HepG2 (cell line): ENCODE data around the gene CAPN10. TPM values are rescaled to one million over a fixed set of nuclear protein-coding genes. Genes with fewer than 3 reads are reported as not detected.

Experiments used
- ARID2 ChIP-seq: sonication (generic); formaldehyde crosslinking; IDR thresholded peaks from 2 replicates; pipeline ENCODE4 v1.8.1; 2022; ENCODE audit warnings: mild to moderate bottlenecking, missing genetic modification reagents, borderline replicate concordance
- CTCF ChIP-seq: sonication (generic); formaldehyde crosslinking; IDR thresholded peaks from 2 replicates; pipeline ENCODE4 v1.5.0; 2020; ENCODE audit warnings: mild to moderate bottlenecking, missing genetic modification reagents, moderate library complexity
- FOXC1 ChIP-seq: sonication (generic); formaldehyde crosslinking; IDR thresholded peaks from 2 replicates; pipeline ENCODE4 v1.8.0; 2022; ENCODE audit warnings: mild to moderate bottlenecking, missing genetic modification reagents, borderline replicate concordance
- HOMEZ ChIP-seq: IDR thresholded peaks from 2 replicates; pipeline ENCODE4 v1.6.1; 2016; ENCODE audit warnings: low read depth
- KAT7 ChIP-seq: IDR thresholded peaks from 2 replicates; pipeline ENCODE4 v1.6.1; 2018; ENCODE audit warnings: borderline replicate concordance, missing compliant biosample characterization
- KDM1A ChIP-seq: IDR thresholded peaks from 2 replicates; pipeline ENCODE4 v1.6.1; 2016; ENCODE audit warnings: missing compliant biosample characterization
- KLF11 ChIP-seq: IDR thresholded peaks from 2 replicates; pipeline ENCODE4 v1.6.1; 2016; ENCODE audit warnings: missing compliant biosample characterization
- MAF1 ChIP-seq: sonication (generic); formaldehyde crosslinking; IDR thresholded peaks from 2 replicates; pipeline ENCODE4 v1.5.0; 2020; ENCODE audit warnings: missing genetic modification reagents, borderline replicate concordance
- MIER3 ChIP-seq: IDR thresholded peaks from 2 replicates; pipeline ENCODE4 v1.6.1; 2016; ENCODE audit warnings: missing compliant biosample characterization, borderline replicate concordance
- MTERF4 ChIP-seq: sonication (generic); formaldehyde crosslinking; IDR thresholded peaks from 2 replicates; pipeline ENCODE4 v1.8.0; 2023; ENCODE audit warnings: mild to moderate bottlenecking, missing genetic modification reagents
- MYNN ChIP-seq: sonication (generic); formaldehyde crosslinking; IDR thresholded peaks from 2 replicates; pipeline ENCODE4 v1.4.0; 2020; ENCODE audit warnings: mild to moderate bottlenecking, low read depth, missing genetic modification reagents
- NR2F1 ChIP-seq, 2 experiments: fragments of 450-650 bp in 1 of 2; formaldehyde crosslinking in 1 of 2; IDR thresholded peaks; 2 replicates each; pipeline versions ENCODE4 v1.5.0 to v1.6.1; 2016 to 2020; ENCODE audit warnings: mild to moderate bottlenecking in 1 of 2, missing compliant biosample characterization in 1 of 2, missing genetic modification reagents in 1 of 2, moderate library complexity in 1 of 2
- NR2F6 ChIP-seq, 2 experiments: IDR thresholded peaks; 2 replicates each; pipeline ENCODE4 v1.6.1; 2016; ENCODE audit warnings: antibody characterized with exemption in 1 of 2, mild to moderate bottlenecking in 1 of 2
- TBL1XR1 ChIP-seq: fragments of 150-350 bp; IDR thresholded peaks from 2 replicates; pipeline ENCODE4 v1.6.1; 2014; ENCODE audit warnings: borderline replicate concordance, low read length; ENCODE audit not compliant: partially characterized antibody
- TCF7L2 ChIP-seq: IDR thresholded peaks from 2 replicates; pipeline ENCODE4 v1.6.1; 2011; ENCODE audit warnings: mild to moderate bottlenecking, low read depth, low read length, moderate library complexity
- ZFP41 ChIP-seq: sonication (generic); formaldehyde crosslinking; IDR thresholded peaks from 2 replicates; pipeline ENCODE4 v1.4.0; 2020; ENCODE audit warnings: mild to moderate bottlenecking, missing genetic modification reagents, borderline replicate concordance
- ZGPAT ChIP-seq: IDR thresholded peaks from 2 replicates; pipeline ENCODE4 v1.6.1; 2016; ENCODE audit warnings: mild to moderate bottlenecking
- ZNF253 ChIP-seq: sonication (generic); formaldehyde crosslinking; IDR thresholded peaks from 2 replicates; pipeline ENCODE4 v1.8.0; 2022; ENCODE audit warnings: mild to moderate bottlenecking, missing genetic modification reagents, borderline replicate concordance
- ZNF274 ChIP-seq: sonication (generic); formaldehyde crosslinking; IDR thresholded peaks from 2 replicates; pipeline ENCODE4 v1.5.1; 2020; ENCODE audit warnings: mild to moderate bottlenecking, missing genetic modification reagents
- ZNF484 ChIP-seq: sonication (generic); formaldehyde crosslinking; IDR thresholded peaks from 2 replicates; pipeline ENCODE4 v1.5.1; 2020; ENCODE audit warnings: mild to moderate bottlenecking, low read depth, missing genetic modification reagents, borderline replicate concordance
- ZNF552 ChIP-seq: sonication (generic); formaldehyde crosslinking; IDR thresholded peaks from 2 replicates; pipeline ENCODE4 v1.9.0; 2022; ENCODE audit warnings: missing genetic modification reagents, mild to moderate bottlenecking, borderline replicate concordance
- ZNF577 ChIP-seq: sonication (generic); formaldehyde crosslinking; IDR thresholded peaks from 2 replicates; pipeline ENCODE4 v1.4.0; 2020; ENCODE audit warnings: mild to moderate bottlenecking, low read depth, missing genetic modification reagents, borderline replicate concordance
- ZNF780A ChIP-seq: sonication (generic); formaldehyde crosslinking; IDR thresholded peaks from 2 replicates; pipeline ENCODE4 v1.8.0; 2022; ENCODE audit warnings: mild to moderate bottlenecking, missing genetic modification reagents, moderate library complexity
- ZSCAN20 ChIP-seq: sonication (generic); formaldehyde crosslinking; IDR thresholded peaks from 2 replicates; pipeline ENCODE4 v1.4.0; 2020; ENCODE audit warnings: missing genetic modification reagents, mild to moderate bottlenecking, borderline replicate concordance
- ZSCAN9 ChIP-seq: IDR thresholded peaks from 2 replicates; pipeline ENCODE4 v1.6.1; 2016; ENCODE audit warnings: borderline replicate concordance
- polyA plus RNA-seq, 8 experiments: library from polyadenylated mRNA; depleted of rRNA in 3 of 8; stranded (reverse) in 7 of 8; unstranded in 1 of 8; fragments of >200 nt; fragmentation: Illumina TruSeq in 4 of 8; extraction: Trizol in 4 of 8; gene quantifications; 2 replicates each; pipeline versions ENCODE4 v1.2.1 to v1.2.3, GENCODE V29; 2011 to 2016; ENCODE audit warnings: low read depth in 4 of 8, missing spikeins in 1 of 8, mixed read lengths in 1 of 8; ENCODE audit not compliant: insufficient read depth in 1 of 8
- total RNA-seq, 5 experiments: library from RNA; depleted of rRNA; stranded (reverse); fragments of >200 nt; fragmentation: Illumina TruSeq; extraction: Trizol; gene quantifications; 2 replicates each; pipeline ENCODE4 v1.2.3, GENCODE V29; 2016; ENCODE audit warnings: low read depth in 1 of 5

The CAPN10 gene
- total and polyA plus RNA-seq, 2 of the 13 experiments (the other 11 are each of a cell fraction or from before 2014, with no cell fraction given), result 27.6 to 32.4 TPM

- TF ChIP-seq HOMEZ (CRISPR knock-in tag), result peak; percentile 89
- TF ChIP-seq ZSCAN20 (CRISPR knock-in tag), result no peak
- peak; percentile 97 for TF ChIP-seq CTCF (CRISPR knock-in tag)
- 0 out of 4 replicates have a peak, but pooled peaks of 1 of the 2 experiments have one; percentile 34 for TF ChIP-seq NR2F1 (CRISPR knock-in tag; IDR thresholded peaks at IDR 0.05)
- TF ChIP-seq MTERF4, result no peak; the same call in 1 of the 2 replicates
- no peak for TF ChIP-seq ZNF577
- TF ChIP-seq ARID2 (CRISPR knock-in tag), result no peak
- TF ChIP-seq ZSCAN9 (CRISPR knock-in tag), result peak; percentile 89
- TF ChIP-seq ZNF552 (CRISPR knock-in tag), result peak; percentile 87; the same call in 1 of the 2 replicates
- TF ChIP-seq ZNF780A (CRISPR knock-in tag), result no peak
- 0 out of 2 replicates have a peak, but pooled peaks have one; percentile 35 for TF ChIP-seq KDM1A (CRISPR knock-in tag)
- TF ChIP-seq ZNF253 (CRISPR knock-in tag), result no peak
- peak; percentile 7 for TF ChIP-seq FOXC1
- TF ChIP-seq ZNF484 (CRISPR knock-in tag), result no peak
- peak; percentile 82 for TF ChIP-seq ZGPAT (CRISPR knock-in tag)
- 0 out of 2 replicates have a peak, but pooled peaks have one; percentile 34 for TF ChIP-seq ZNF274 (CRISPR knock-in tag)
- TF ChIP-seq ZFP41 (CRISPR knock-in tag), result no peak
- TF ChIP-seq TBL1XR1, result peak; percentile 29
- TF ChIP-seq MAF1 (CRISPR knock-in tag), result no peak
- 0 out of 2 replicates have a peak, but pooled peaks have one; percentile 26 for TF ChIP-seq KLF11 (CRISPR knock-in tag)
- peak; percentile 90; the same call in 1 of the 2 replicates for TF ChIP-seq MIER3 (CRISPR knock-in tag)
- peak; percentile 36; the same call in 1 of the 2 replicates for TF ChIP-seq NR2F6 (IDR thresholded peaks at IDR 0.05)
- peak; percentile 79 for TF ChIP-seq NR2F6 (CRISPR knock-in tag; IDR thresholded peaks at IDR 0.05)
- TF ChIP-seq TCF7L2, result no peak
- peak; percentile 80 for TF ChIP-seq KAT7 (CRISPR knock-in tag)
- no peak for TF ChIP-seq MYNN (CRISPR knock-in tag)
Measured at GRCh38 chr2:240604291-240604938, 17.9 kb downstream of the CAPN10 start (continued).
